Liver (tissue), 9 donors: ENCODE measurements around the gene CACNA1C. TPM values are rescaled to one million over a fixed set of nuclear protein-coding genes. Genes with fewer than 3 reads are reported as not detected.

Experiments used
- DNase-seq: peaks from one replicate; pipeline ENCODE4 v3.0.0-alpha.2; 2017; ENCODE audit warnings: low spot score
- H3K27ac ChIP-seq, 2 donors: one replicate each; pipeline ENCODE4 v1.7.0; 2013; ENCODE audit warnings: inconsistent platforms in 2 of 2, low read length in 2 of 2, control low read depth in 1 of 2, low read depth in 1 of 2, mild to moderate bottlenecking in 1 of 2
- H3K27me3 ChIP-seq, 4 donors: one replicate each; pipeline versions ENCODE4 v1.6.1 to v1.7.0; 2013; ENCODE audit warnings: low read length in 3 of 4, inconsistent platforms in 1 of 4, mild to moderate bottlenecking in 1 of 4, moderate library complexity in 1 of 4; ENCODE audit not compliant: control insufficient read depth in 4 of 4, insufficient read depth in 4 of 4
- H3K36me3 ChIP-seq, 4 donors: one replicate each; pipeline versions ENCODE4 v1.6.1 to v1.7.0; 2013; ENCODE audit warnings: low read length in 3 of 4, mild to moderate bottlenecking in 3 of 4, low read depth in 1 of 4, moderate library complexity in 1 of 4; ENCODE audit not compliant: control insufficient read depth in 4 of 4, insufficient read depth in 3 of 4
- H3K4me1 ChIP-seq, 4 donors: one replicate each; pipeline versions ENCODE4 v1.6.1 to v1.7.0; 2013; ENCODE audit warnings: low read length in 3 of 4, mild to moderate bottlenecking in 3 of 4, moderate library complexity in 1 of 4; ENCODE audit not compliant: control insufficient read depth in 4 of 4, insufficient read depth in 4 of 4
- H3K4me3 ChIP-seq, 3 donors: one replicate each; pipeline versions ENCODE4 v1.6.1 to v1.7.0; 2013; ENCODE audit warnings: low read length in 3 of 3, control low read depth in 1 of 3, low read depth in 1 of 3, mild to moderate bottlenecking in 1 of 3
- H3K9ac ChIP-seq, 2 donors: one replicate each; pipeline ENCODE4 v1.7.0; 2013; ENCODE audit warnings: low read length in 2 of 2, mild to moderate bottlenecking in 2 of 2, moderate library complexity in 2 of 2, control low read depth in 1 of 2, low read depth in 1 of 2
- H3K9me3 ChIP-seq, 4 donors: one replicate each; pipeline versions ENCODE4 v1.6.1 to v1.7.0; 2013; ENCODE audit warnings: low read length in 3 of 4; ENCODE audit not compliant: control insufficient read depth in 4 of 4
- ATF3 ChIP-seq: IDR thresholded peaks from 2 replicates; pipeline ENCODE4 v1.6.1; 2016; ENCODE audit warnings: antibody characterized with exemption
- CTCF ChIP-seq: fragments of 150-350 bp; IDR thresholded peaks from 2 replicates; pipeline ENCODE4 v1.5.1; 2017; ENCODE audit warnings: improper control_type of control experiment, low read depth, low read length; ENCODE audit not compliant: missing input control
- EGR1 ChIP-seq, 2 donors: IDR thresholded peaks; 2 replicates each; pipeline ENCODE4 v1.6.1; 2016 to 2018; ENCODE audit warnings: antibody characterized with exemption in 2 of 2, low read depth in 2 of 2
- FOXA1 ChIP-seq: IDR thresholded peaks from 2 replicates; pipeline ENCODE4 v1.6.1; 2016; ENCODE audit warnings: antibody characterized with exemption
- FOXA2 ChIP-seq: IDR thresholded peaks from 2 replicates; pipeline ENCODE4 v1.6.1; 2016; ENCODE audit warnings: antibody characterized with exemption
- GABPA ChIP-seq, 2 donors: IDR thresholded peaks in 1 of 2; conservative IDR thresholded peaks in 1 of 2; 2 replicates each; pipeline ENCODE4 v1.6.1; 2016; ENCODE audit warnings: antibody characterized with exemption in 2 of 2, mild to moderate bottlenecking in 1 of 2, moderate library complexity in 1 of 2
- HNF4A ChIP-seq, 2 donors: conservative IDR thresholded peaks; 2 replicates each; pipeline ENCODE4 v1.6.1; 2016; ENCODE audit warnings: antibody characterized with exemption in 2 of 2, mild to moderate bottlenecking in 2 of 2
- HNF4G ChIP-seq: IDR thresholded peaks from 2 replicates; pipeline ENCODE4 v1.6.1; 2016; ENCODE audit warnings: antibody characterized with exemption
- JUND ChIP-seq, 2 donors: IDR thresholded peaks; 2 replicates each; pipeline ENCODE4 v1.6.1; 2016; ENCODE audit warnings: antibody characterized with exemption in 2 of 2
- MAX ChIP-seq: IDR thresholded peaks from 2 replicates; pipeline ENCODE4 v1.6.1; 2016; ENCODE audit warnings: antibody characterized with exemption
- NR2F2 ChIP-seq: IDR thresholded peaks from 2 replicates; pipeline ENCODE4 v1.6.1; 2016; ENCODE audit warnings: antibody characterized with exemption
- RAD21 ChIP-seq, 2 donors: IDR thresholded peaks; 2 replicates each; pipeline ENCODE4 v1.6.1; 2016; ENCODE audit warnings: antibody characterized with exemption in 2 of 2, mild to moderate bottlenecking in 2 of 2
- REST ChIP-seq: IDR thresholded peaks from 2 replicates; pipeline ENCODE4 v1.6.1; 2016; ENCODE audit warnings: antibody characterized with exemption, mild to moderate bottlenecking
- SP1 ChIP-seq: IDR thresholded peaks from 2 replicates; pipeline ENCODE4 v1.6.1; 2018; ENCODE audit warnings: antibody characterized with exemption, mild to moderate bottlenecking
- TAF1 ChIP-seq: conservative IDR thresholded peaks from 2 replicates; pipeline ENCODE4 v1.6.1; 2016; ENCODE audit warnings: antibody characterized with exemption, mild to moderate bottlenecking
- YY1 ChIP-seq: IDR thresholded peaks from 2 replicates; pipeline ENCODE4 v1.6.1; 2016; ENCODE audit warnings: antibody characterized with exemption, mild to moderate bottlenecking
- ZBTB33 ChIP-seq: IDR thresholded peaks from 2 replicates; pipeline ENCODE4 v1.6.1; 2016; ENCODE audit warnings: antibody characterized with exemption
- WGBS: extraction: QIAGEN DNeasy Blood & Tissue Kit; methylation state at CpG from one replicate; pipeline ENCODE4 v1.1.7; 2013; 5-methylcytosine and 5-hydroxymethylcytosine counted together
- polyA plus RNA-seq, 2 donors: library from polyadenylated mRNA; stranded (reverse) in 1 of 2; unstranded in 1 of 2; fragments of 200-250 nt in 1 of 2; fragments of >200 nt in 1 of 2; fragmentation: Nextera tagmentation in 1 of 2; extraction: Ambion mirVana in 1 of 2; gene quantifications; one replicate each; pipeline versions ENCODE4 v1.2.1 to v1.2.3, GENCODE V29; 2013 to 2015
- total RNA-seq, 2 donors: library from RNA; depleted of rRNA; stranded (reverse); fragments of >200 nt; gene quantifications; one replicate each; pipeline ENCODE4 v1.2.3, GENCODE V29; 2014
- donor health status: healthy.
- donor health status: healthy.
- donor health status: healthy.
- donor health status: healthy.
- donor health status: healthy.

Gene CACNA1C
- total and polyA plus RNA-seq, 4 donors, result 0.23 to 1.9 (median 0.41) TPM

- no peak for TF ChIP-seq SP1
- no peak for TF ChIP-seq MAX
Measured at GRCh38 chr12:2337031-2338010, 284.5 kb downstream of the CACNA1C start (continued).

- Histone ChIP-seq H3K9me3 (no peaks in the 10 kb centered on the region), H3K4me3 (no peak overlapping the region), H3K9ac (no peak overlapping the region), H3K4me1 (no peaks in the 10 kb centered on the region), H3K36me3 (no peaks in the 10 kb centered on the region), H3K27me3 (no peaks in the 10 kb centered on the region), H3K27ac (no peak overlapping the region)
- TF ChIP-seq CTCF (no peak), FOXA2 (no peak), EGR1 (IDR thresholded peaks at IDR 0.05; ENCODE audit: low read depth in 2 of 2) (no peak)
- DNase-seq, result no peak
- WGBS, result 91% methylated on average over 5 of the region's 5 CpGs
Measured at GRCh38 chr12:2338381-2338780, 285.6 kb downstream of the CACNA1C start.

GRCh38 chr12:2338991-2339431 is 286.2 kb downstream of the CACNA1C start:
- Histone ChIP-seq H3K9ac (no peak overlapping the region), H3K27me3 (no peaks in the 10 kb centered on the region), H3K4me1 (no peaks in the 10 kb centered on the region), H3K27ac (no peak overlapping the region), H3K4me3 (no peak overlapping the region), H3K36me3 (no peaks in the 10 kb centered on the region), H3K9me3 (no peaks in the 10 kb centered on the region)
- TF ChIP-seq EGR1 (IDR thresholded peaks at IDR 0.05; ENCODE audit: low read depth in 2 of 2), result no peak
- TF ChIP-seq FOXA2, result no peak
- no peak for TF ChIP-seq REST
- TF ChIP-seq JUND (IDR thresholded peaks at IDR 0.05), result no peak
- no peak for TF ChIP-seq FOXA1
- no peak for TF ChIP-seq ATF3
- TF ChIP-seq CTCF, result no peak
- TF ChIP-seq MAX, result no peak
- no peak for TF ChIP-seq TAF1
- no peak for TF ChIP-seq HNF4G
- no peak for TF ChIP-seq YY1
- no peak for TF ChIP-seq RAD21 (IDR thresholded peaks at IDR 0.05)
- TF ChIP-seq NR2F2, result no peak
- TF ChIP-seq ZBTB33, result no peak
- TF ChIP-seq GABPA (IDR thresholded peaks at IDR 0.05 in 1 of 2, conservative IDR thresholded peaks at IDR 0.05 in 1 of 2), result no peak
- TF ChIP-seq HNF4A (conservative IDR thresholded peaks at IDR 0.05), result no peak
- WGBS, result 80% methylated on average over 5 of the region's 5 CpGs
- DNase-seq, result no peak
